ENCODE measurements around the gene TADA2A. TPM values are rescaled to one million over a fixed set of nuclear protein-coding genes. Genes with fewer than 3 reads are reported as not detected.
A peak's percentile ranks its signal among the peaks of the same experiment; 100 is the strongest.

Gene TADA2A
- total and polyA plus RNA-seq, 2 of the 8 experiments (the other 6 are each of a cell fraction or from before 2014, with no cell fraction given), result 8.4 to 18.5 TPM

- CTCF ChIA-PET (ENCODE audit: partially characterized antibody), result interaction anchor here (1.1 to 3.3 kb wide), 2 partner anchors 11 to 128 kb away, joined by 3 to 17 read pairs; no protein-coding TSS in a partner anchor
Observed at GRCh38 chr17:37440424-37440823, 33.7 kb downstream of the TADA2A start.

More at GRCh38 chr17:37440424-37440823, 33.7 kb downstream of the TADA2A start:
- Histone ChIP-seq H3K23ac (ENCODE audit: insufficient read length) (no peak overlapping the region), H3K36me3 (ENCODE audit: control insufficient read depth in 2 of 4, insufficient read depth in 4 of 4, low read length in 3 of 4) (peaks cover 0 to 45% (median 20%) of the 10 kb centered on the region in 4 experiments; a peak in 6 of 8 replicates), H3K79me2 (ENCODE audit: control insufficient read depth in 1 of 2, insufficient read depth in 2 of 2, low read length in 2 of 2) (no peaks in the 10 kb centered on the region), H2BK12ac (ENCODE audit: low read depth, low read length) (no peak overlapping the region), H4K91ac (replicated peaks; ENCODE audit: insufficient read length, low read length) (no peak overlapping the region), H3K9me3 (ENCODE audit: insufficient read depth in 2 of 2, low read depth in 1 of 2, low read length in 1 of 2) (no peaks in the 10 kb centered on the region), H3K18ac (ENCODE audit: extremely low read depth, low read length) (no peak overlapping the region), H2AFZ (ENCODE audit: low read length) (no peak overlapping the region), H2BK15ac (ENCODE audit: low read length) (no peak overlapping the region), H3K27me3 (replicated peaks in 1 of 4; ENCODE audit: control insufficient read depth in 3 of 4, extremely low read depth in 1 of 4, insufficient read depth in 3 of 4, low read length in 3 of 4) (no peaks in the 10 kb centered on the region), H3K23me2 (ENCODE audit: low read depth, low read length) (no peaks in the 10 kb centered on the region), H3K56ac (replicated peaks; ENCODE audit: insufficient read length, low read depth, low read length) (no peak overlapping the region), H3K79me1 (ENCODE audit: low read depth, low read length) (no peaks in the 10 kb centered on the region; the same call in 1 of the 2 replicates), H4K5ac (ENCODE audit: insufficient read length, low read depth, low read length) (no peak overlapping the region), H2BK120ac (replicated peaks; ENCODE audit: low read depth, low read length) (no peak overlapping the region), H3K4me1 (replicated peaks in 1 of 4; ENCODE audit: control insufficient read depth in 3 of 4, insufficient read depth in 4 of 4, low read length in 3 of 4) (no peaks in the 10 kb centered on the region), H2BK20ac (ENCODE audit: low read length) (no peak overlapping the region), H4K8ac (ENCODE audit: extremely low read depth, insufficient read depth, low read length) (no peak overlapping the region), H4K20me1 (replicated peaks in 1 of 2; ENCODE audit: control insufficient read depth in 1 of 2, insufficient read depth in 2 of 2, low read length in 2 of 2) (no peaks in the 10 kb centered on the region), H2AK5ac (ENCODE audit: low read depth, low read length) (no peak overlapping the region), H3K4me3 (ENCODE audit: extremely low read depth in 1 of 4, insufficient read depth in 2 of 4, low read depth in 3 of 4, low read length in 4 of 4) (no peak overlapping the region), H2BK5ac (ENCODE audit: low read depth, low read length) (no peak overlapping the region), H3K4me2 (ENCODE audit: insufficient read depth in 1 of 2, low read depth in 2 of 2, low read length in 2 of 2) (no peak overlapping the region), H3K14ac (ENCODE audit: insufficient read length) (no peak overlapping the region), H3K27ac (ENCODE audit: low read depth, low read length) (no peak overlapping the region), H3K4ac (replicated peaks; ENCODE audit: insufficient read length, low read depth, low read length) (no peak overlapping the region), H3K9ac (replicated peaks in 1 of 4; ENCODE audit: extremely low read depth in 1 of 4, low read depth in 3 of 4, low read length in 3 of 4) (no peak overlapping the region)
- POLR2A ChIA-PET (ENCODE audit: partially characterized antibody), result no interaction called here
- TF ChIP-seq TBP (IDR thresholded peaks at IDR 0.05; ENCODE audit: low read depth, low read length) (no peak), EP300 (IDR thresholded peaks at IDR 0.05; ENCODE audit: borderline replicate concordance in 1 of 2, low read depth in 2 of 2, low read length in 2 of 2) (no peak), MAFK (IDR thresholded peaks at IDR 0.05; ENCODE audit: low read depth, low read length) (peak; percentile 80)
- DNase-seq (ENCODE audit: low read depth in 1 of 2, low spot score in 2 of 2) (no peak), FAIRE-seq (no peak)
- 100% methylated on average over 2 of the region's 2 CpGs; no CpG with 5 or more reads in 1 of the 2 experiments for WGBS, 2 experiments (ENCODE audit: extremely low coverage in 1 of 2, insufficient coverage in 1 of 2, insufficient read length in 1 of 2, insufficient replicate concordance in 2 of 2, low coverage in 1 of 2, low lambda C conversion rate in 2 of 2, missing lambda C conversion rate in 1 of 2)
